GM18505 (cell line): ENCODE data around the gene ITGA7.

Experiments used
- ATAC-seq: cut with Tn5 transposase; IDR thresholded peaks from one replicate; pipeline ENCODE4 v1.9.1; 2021; ENCODE audit not compliant: unreplicated experiment
- POLR2A ChIP-seq: IDR thresholded peaks from 4 replicates; pipeline ENCODE4 v1.6.1; 2011; ENCODE audit warnings: borderline replicate concordance; ENCODE audit not compliant: insufficient read depth, insufficient read length; ENCODE audit errors: extremely low read depth

ITGA7 gene

GRCh38 chr12:55683676-55684075 lies 24.0 kb downstream of the ITGA7 start:
- no peak for ATAC-seq
- no peak for TF ChIP-seq POLR2A

DNA sequence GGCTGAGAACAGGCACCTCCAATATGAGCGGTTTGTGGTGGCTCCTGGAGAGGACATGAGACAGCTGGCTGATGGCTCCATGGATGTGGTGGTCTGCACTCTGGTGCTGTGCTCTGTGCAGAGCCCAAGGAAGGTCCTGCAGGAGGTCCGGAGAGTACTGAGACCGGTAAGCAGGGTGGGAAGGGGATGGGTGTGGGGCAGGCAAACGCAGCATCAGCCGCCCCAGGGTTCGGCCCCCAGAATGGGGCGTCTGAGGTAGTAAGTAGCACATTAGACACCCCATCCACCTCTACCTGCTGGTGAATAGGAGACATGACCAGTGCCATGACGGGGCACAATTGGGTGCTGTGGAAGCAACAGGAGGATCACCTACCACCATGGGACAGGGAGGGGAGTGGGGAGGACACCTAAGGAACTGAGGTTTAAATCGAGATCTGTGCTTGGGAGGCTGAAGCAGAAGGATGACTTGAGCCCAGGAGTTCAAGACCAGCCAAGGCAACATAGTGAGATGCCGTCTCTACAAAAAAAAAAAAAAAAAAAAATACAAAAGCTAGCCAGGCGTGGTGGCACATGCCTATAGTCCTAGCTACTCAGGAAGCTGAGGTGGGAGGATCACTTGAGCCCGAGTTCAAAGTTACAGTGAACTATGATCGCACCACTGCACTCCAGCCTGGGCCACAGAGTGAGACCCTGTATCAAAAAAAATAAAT lies 25.5 kb downstream of the ITGA7 start:
- no peak for ATAC-seq
- TF ChIP-seq POLR2A: no peak

DNA sequence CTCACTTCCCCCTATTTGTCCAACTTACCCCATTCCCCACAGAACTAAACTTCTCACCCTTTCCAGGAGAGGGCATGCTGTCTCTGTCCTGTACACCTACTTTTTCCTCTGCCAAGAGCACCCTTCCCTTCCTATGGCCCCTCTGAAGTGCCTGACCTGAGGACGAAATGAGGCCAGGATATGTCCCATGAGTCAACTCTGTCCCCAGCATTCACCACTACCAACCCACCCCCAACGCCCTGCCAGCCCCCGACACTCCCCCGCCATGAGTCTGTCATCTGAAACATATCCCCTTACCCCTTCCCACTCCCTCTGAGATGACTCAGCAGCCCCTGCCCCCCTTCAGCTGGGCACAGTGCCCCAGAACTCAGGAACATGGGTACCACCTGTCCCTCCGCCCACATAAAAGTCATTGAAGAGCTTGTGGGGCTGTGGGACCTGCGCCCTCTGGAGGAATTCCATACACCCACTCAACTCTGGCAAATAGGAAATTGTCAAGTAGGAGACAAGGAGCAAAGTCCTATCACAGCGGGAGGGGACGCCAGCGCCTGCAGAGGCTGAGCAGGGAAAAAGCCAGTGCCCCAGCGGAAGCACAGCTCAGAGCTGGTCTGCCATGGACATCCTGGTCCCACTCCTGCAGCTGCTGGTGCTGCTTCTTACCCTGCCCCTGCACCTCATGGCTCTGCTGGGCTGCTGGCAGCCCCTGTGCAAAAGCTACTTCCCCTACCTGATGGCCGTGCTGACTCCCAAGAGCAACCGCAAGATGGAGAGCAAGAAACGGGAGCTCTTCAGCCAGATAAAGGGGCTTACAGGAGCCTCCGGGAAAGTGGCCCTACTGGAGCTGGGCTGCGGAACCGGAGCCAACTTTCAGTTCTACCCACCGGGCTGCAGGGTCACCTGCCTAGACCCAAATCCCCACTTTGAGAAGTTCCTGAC lies 26.3 kb downstream of the ITGA7 start:
- no peak for ATAC-seq
- TF ChIP-seq POLR2A: no peak

- no peak for TF ChIP-seq POLR2A
- ATAC-seq: no peak
Measured at GRCh38 chr12:55679691-55680090, 28.0 kb downstream of the ITGA7 start.

- TF ChIP-seq POLR2A: no peak
- no peak for ATAC-seq
Measured at GRCh38 chr12:55676707-55677106, 31.0 kb downstream of the ITGA7 start.

DNA sequence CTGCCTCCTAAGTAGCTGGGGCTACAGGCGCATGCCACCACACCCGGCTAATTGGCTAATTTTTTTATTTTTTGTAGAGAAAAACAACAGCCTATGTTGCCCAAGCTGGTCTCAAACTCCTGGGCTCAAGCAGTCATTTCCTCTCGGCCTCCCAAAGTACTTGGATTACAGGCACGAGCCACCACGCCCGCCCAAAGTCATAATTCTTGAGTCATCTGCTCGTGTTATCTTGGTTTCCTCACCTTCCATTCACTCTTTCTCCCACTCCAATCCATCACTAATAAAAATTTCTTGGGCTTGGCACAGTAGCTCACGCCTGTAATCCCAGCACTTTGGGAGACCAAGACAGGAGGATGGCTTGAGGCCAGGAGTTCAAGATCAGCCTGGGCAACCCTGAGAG lies 32.0 kb downstream of the ITGA7 start:
- ATAC-seq: no peak
- TF ChIP-seq POLR2A: no peak

DNA sequence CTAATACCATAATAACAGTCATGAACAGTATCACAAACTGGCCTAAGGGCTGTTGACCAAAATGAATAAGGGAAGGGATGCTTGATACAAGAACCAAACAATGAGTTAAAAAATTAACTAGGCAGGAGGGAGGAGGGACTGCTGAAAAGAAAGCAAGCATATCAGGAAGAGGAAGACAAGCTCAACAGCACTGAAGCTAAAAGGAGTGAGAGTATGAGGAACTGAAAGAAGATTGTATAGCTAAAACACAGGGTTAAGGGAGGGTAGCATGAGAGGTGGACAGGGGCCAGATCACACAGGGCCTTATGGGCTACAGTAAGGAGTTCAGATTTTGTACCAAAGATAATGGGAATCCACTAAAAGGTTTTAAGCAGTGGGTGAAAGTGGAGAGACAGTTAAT lies 34.1 kb downstream of the ITGA7 start:
- peak; percentile 47 for TF ChIP-seq POLR2A
- peak; percentile 99 for ATAC-seq

- TF ChIP-seq POLR2A: no peak
- no peak for ATAC-seq
Measured at GRCh38 chr12:55671746-55672145, 36.0 kb downstream of the ITGA7 start.

- no peak for ATAC-seq
- no peak for TF ChIP-seq POLR2A
Measured at GRCh38 chr12:55670276-55670675, 37.4 kb downstream of the ITGA7 start.

- ATAC-seq: no peak
Measured at GRCh38 chr12:55666508-55666907, 41.2 kb downstream of the ITGA7 start.

GRCh38 chr12:55664826-55665225 lies 42.9 kb downstream of the ITGA7 start:
- no peak for ATAC-seq

More at GRCh38 chr12:55666508-55666907, 41.2 kb downstream of the ITGA7 start:
- no peak for TF ChIP-seq POLR2A

DNA sequence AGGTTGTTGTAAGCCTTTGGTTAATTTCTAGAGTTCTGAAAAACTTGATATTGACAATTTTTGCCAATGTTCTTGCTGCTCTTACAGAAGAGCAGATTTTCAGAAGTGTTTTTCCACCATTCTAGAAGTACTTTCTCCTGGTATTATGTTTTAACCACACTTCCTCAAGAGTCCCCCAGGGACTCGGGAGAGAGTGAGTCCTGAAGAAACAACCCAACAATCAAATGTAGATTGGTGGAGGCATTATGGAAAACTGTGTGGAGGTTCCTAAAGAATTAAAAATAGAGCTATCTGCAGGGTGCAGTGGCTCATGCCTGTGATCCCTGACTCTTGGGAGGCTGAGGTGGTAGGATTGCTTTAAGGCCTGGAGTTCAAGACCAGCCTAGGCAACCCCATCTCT lies 44.3 kb downstream of the ITGA7 start:
- ATAC-seq: no peak
- no peak for TF ChIP-seq POLR2A

More at GRCh38 chr12:55664826-55665225, 42.9 kb downstream of the ITGA7 start:
- TF ChIP-seq POLR2A: no peak

DNA sequence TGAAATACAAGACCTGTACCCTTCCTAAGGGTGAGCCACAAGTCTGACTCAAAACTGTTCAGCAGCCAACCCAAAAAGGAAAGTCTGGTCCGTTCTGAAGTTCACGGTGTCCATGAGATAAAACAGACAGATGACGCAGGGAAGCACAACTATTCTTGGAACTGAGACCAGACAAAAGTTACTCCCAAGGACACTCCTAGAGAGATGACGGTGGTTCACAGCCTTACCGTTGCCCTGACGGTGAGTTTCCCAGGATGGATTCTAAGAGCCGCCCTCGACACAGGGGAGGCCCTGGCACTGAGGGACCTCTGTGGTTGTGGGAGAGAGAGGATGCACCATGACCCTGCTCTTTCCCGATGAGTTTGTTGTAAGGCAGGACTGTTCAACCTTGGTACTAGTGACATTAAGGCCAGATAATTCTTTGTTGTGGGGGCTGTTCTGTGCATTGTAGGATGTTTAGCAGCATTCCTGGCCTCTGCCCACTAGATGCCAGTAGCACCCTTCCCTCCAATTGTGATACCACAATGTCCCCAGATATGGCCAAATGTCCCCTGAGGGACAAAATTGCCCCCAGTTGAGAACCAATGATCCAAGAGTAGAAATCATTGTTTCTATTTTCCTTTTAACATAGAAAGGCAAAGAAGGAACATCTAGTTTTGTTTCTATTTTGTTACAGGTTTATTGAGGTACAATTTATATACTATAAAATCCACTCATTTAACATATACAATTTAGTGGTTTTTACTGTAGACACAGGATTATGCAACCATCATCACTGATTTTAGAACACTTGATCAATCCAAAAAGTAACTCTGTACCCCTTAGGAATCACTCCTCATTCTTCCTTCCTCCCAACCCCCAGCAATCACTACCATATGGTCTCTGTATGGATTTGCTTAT lies 48.0 kb downstream of the ITGA7 start:
- TF ChIP-seq POLR2A: no peak
- no peak for ATAC-seq
